A673 (cell line): Measurements from ENCODE around the gene PGC. TPM values are rescaled to one million over a fixed set of nuclear protein-coding genes. Genes with fewer than 3 reads are reported as not detected.

Experiments
- BruUV-seq: library from RNA; stranded (reverse); fragments of 400-500 nt; replicated peaks from 2 replicates; lab custom pipeline; 2021; lab: Mats Ljungman, UMichigan
- CTCF ChIA-PET: fragments of 300-600 bp; sonication (Branson Sonifier 250); formaldehyde crosslinking; loops from one replicate; lab custom pipeline; 2022; ENCODE audit warnings: antibody characterized with exemption; lab: Charles Lee
- POLR2A ChIA-PET: fragments of 300-600 bp; sonication (Branson Sonifier 250); formaldehyde crosslinking; loops from one replicate; lab custom pipeline; 2022; ENCODE audit warnings: antibody characterized with exemption; ENCODE audit not compliant: low non-redundant PET; lab: Charles Lee
- DNase-seq: peaks from one replicate; pipeline ENCODE4 v3.0.0-alpha.2; 2015; ENCODE audit warnings: low spot score
- H3K27ac ChIP-seq: fragments of 200-600 bp; sonication (generic); 2 replicates; pipeline ENCODE4 v1.5.1; 2016; ENCODE audit warnings: mixed run types, low read depth, mild to moderate bottlenecking, mixed read lengths, antibody characterized with exemption, low read length; ENCODE audit not compliant: poor library complexity, severe bottlenecking
- H3K27me3 ChIP-seq: fragments of 200-600 bp; sonication (generic); replicated peaks from 2 replicates; pipeline ENCODE4 v1.6.1; 2017; ENCODE audit warnings: mixed run types, low read depth, mild to moderate bottlenecking, mixed read lengths, antibody characterized with exemption, low read length; ENCODE audit not compliant: insufficient read depth, poor library complexity
- H3K36me3 ChIP-seq: fragments of 200-600 bp; sonication (generic); 2 replicates; pipeline ENCODE4 v1.6.1; 2016; ENCODE audit warnings: mixed run types, mild to moderate bottlenecking, mixed read lengths, antibody characterized with exemption, low read length; ENCODE audit not compliant: insufficient read depth, poor library complexity, severe bottlenecking
- H3K4me1 ChIP-seq: fragments of 200-600 bp; sonication (generic); 2 replicates; pipeline ENCODE4 v1.6.1; 2017; ENCODE audit warnings: mixed run types, mild to moderate bottlenecking, mixed read lengths, antibody characterized with exemption, low read length; ENCODE audit not compliant: insufficient read depth, poor library complexity, severe bottlenecking
- H3K4me3 ChIP-seq: fragments of 200-600 bp; sonication (generic); 2 replicates; pipeline ENCODE4 v1.5.1; 2016; ENCODE audit warnings: low read depth, mixed run types, mild to moderate bottlenecking, mixed read lengths, low read length; ENCODE audit not compliant: poor library complexity, severe bottlenecking
- H3K9me3 ChIP-seq: fragments of 200-600 bp; sonication (generic); 2 replicates; pipeline ENCODE4 v1.6.1; 2016; ENCODE audit warnings: mixed run types, low read depth, mild to moderate bottlenecking, mixed read lengths, antibody characterized with exemption, low read length; ENCODE audit not compliant: poor library complexity, severe bottlenecking
- CTCF ChIP-seq: fragments of 300-800, 200-600 bp; sonication (generic); conservative IDR thresholded peaks from 2 replicates; pipeline ENCODE4 v1.5.1; 2017; ENCODE audit warnings: low read depth, mild to moderate bottlenecking, antibody characterized with exemption, low read length, moderate library complexity, mixed read lengths
- EZH2 ChIP-seq: fragments of 200-600 bp; sonication (generic); IDR thresholded peaks from 2 replicates; pipeline ENCODE4 v1.6.1; 2017; ENCODE audit warnings: borderline replicate concordance, low read depth, mild to moderate bottlenecking, mixed read lengths, antibody characterized with exemption, low read length; ENCODE audit not compliant: poor library complexity, severe bottlenecking
- intact Hi-C: fragments of 100-400 bp; cut with micrococcal nuclease; formaldehyde crosslinking; loops from one replicate; pipeline ENCODE4 v1.10.0; 2022; ENCODE audit not compliant: unreplicated experiment
- total RNA-seq: library from RNA; stranded (reverse); gene quantifications from 2 replicates; pipeline ENCODE4 v1.2.3, GENCODE V29; 2021

Gene PGC
- total RNA-seq, 1 experiment from 2014 or later = not detected

- H3K4me1 ChIP-seq = peaks cover 31% of the 10 kb centered on the region
- no peak for DNase-seq
- H3K27ac ChIP-seq = no peak overlapping the region
- ChIA-PET CTCF (no interaction called here), POLR2A (no interaction called here)
- TF ChIP-seq EZH2 (no peak), CTCF (no peak)
- BruUV-seq = no TSS peak
- no peaks in the 10 kb centered on the region for H3K36me3 ChIP-seq
- H3K4me3 ChIP-seq = no peak overlapping the region
- intact Hi-C loops = no loop called here
- no peaks in the 10 kb centered on the region for H3K27me3 ChIP-seq
- H3K9me3 ChIP-seq = no peaks in the 10 kb centered on the region
Observed at GRCh38 chr6:41732149-41732548, 15.0 kb downstream of the PGC start.

DNA sequence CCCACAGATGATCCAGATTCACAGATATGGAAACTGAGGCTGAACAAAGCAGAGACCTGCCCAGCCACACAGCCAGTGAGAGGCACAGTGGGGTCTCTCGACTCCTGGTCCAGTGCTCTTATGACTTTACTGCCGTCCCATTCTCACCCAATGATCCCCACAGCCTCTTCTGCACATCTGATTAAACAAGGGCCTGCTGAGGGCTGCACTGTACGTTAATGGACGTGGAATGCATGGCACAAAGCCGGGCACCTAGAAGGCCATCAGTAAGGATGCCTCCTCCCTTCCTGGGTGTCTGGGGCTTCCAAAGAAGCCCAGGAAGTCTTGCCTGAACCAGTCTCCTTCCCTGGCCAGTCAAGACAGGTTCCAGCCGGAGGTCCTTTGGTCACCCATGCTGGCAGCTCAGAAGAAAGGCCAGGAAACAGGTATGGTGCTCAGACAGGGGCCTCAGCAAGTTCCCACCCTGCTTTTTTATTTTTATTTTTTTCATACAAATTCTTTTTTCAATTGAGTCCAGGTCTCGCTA lies 15.6 kb downstream of the PGC start:
- POLR2A ChIA-PET = no interaction called here
- Histone ChIP-seq H3K9me3 (no peaks in the 10 kb centered on the region), H3K4me1 (peaks cover 31% of the 10 kb centered on the region), H3K4me3 (no peak overlapping the region), H3K27me3 (no peaks in the 10 kb centered on the region), H3K27ac (no peak overlapping the region), H3K36me3 (no peaks in the 10 kb centered on the region)
- no TSS peak for BruUV-seq
- DNase-seq = no peak
- intact Hi-C loops = no loop called here
- TF ChIP-seq EZH2 = no peak
- TF ChIP-seq CTCF = no peak
- CTCF ChIA-PET = no interaction called here

- H3K4me1 ChIP-seq = peaks cover 25% of the 10 kb centered on the region
- H3K36me3 ChIP-seq = no peaks in the 10 kb centered on the region
- TF ChIP-seq CTCF = no peak
- no peak for TF ChIP-seq EZH2
- peak; percentile 64 for DNase-seq
- CTCF ChIA-PET = no interaction called here
- POLR2A ChIA-PET = no interaction called here
- no peaks in the 10 kb centered on the region for H3K9me3 ChIP-seq
- H3K27me3 ChIP-seq = no peaks in the 10 kb centered on the region
- BruUV-seq = no TSS peak
- intact Hi-C loops = no loop called here
- H3K4me3 ChIP-seq = no peak overlapping the region
- H3K27ac ChIP-seq = no peak overlapping the region
Observed at GRCh38 chr6:41730531-41731436, 16.4 kb downstream of the PGC start.
